ENCODE results near the gene ZNF44.
"Not testable (repeated sequence)": the region's sequence is repeated elsewhere in the genome, so short reads cannot be mapped to it uniquely, and the experiment has no call there.

ZNF44 gene

DNA sequence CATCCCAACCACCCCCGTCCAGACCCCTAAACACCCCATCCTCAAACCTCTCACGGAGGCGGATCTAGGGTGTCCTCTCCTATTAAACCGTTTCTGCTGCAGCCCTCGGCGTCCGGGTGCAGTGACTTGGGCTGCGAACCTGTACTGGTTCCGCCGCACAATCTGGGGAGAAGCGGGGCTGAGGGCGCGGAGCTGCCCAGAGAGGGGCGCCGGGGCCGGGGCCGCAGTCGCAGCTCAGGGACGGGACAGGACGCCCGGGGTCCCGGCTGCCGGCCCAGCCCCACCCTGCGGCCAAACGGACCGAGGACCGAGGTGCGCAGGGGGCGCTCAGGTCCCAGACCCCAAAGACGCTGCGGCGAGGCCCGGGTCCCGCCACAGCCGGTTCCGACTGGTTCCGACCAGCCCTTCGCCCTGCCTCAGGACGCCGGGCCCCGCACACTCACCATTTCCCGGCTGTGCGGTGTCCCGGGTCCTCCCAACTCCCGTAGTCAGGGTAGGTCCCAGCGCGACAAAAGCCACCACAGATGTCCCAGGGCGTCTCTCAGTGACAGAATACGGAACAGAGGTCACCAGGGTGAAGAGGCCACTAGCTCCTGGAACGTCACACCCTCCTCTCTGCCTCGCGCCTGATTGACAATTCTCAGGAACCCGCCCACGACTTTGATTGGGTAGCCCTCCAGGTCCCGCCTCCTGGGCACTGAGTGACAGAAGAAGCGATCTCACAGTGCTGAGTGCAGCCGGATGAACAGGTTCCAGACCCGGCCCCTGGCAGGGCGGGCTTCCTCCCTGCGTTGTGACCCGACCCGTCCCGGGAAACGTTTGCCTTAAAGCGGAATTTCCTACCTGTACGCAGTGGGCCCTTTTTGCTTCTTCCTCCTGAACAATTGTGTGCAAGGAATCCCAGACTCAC, at the start of gene ZNF44:
ZNF44 (minus strand) TSS at position 635 of the 910 bp plus-strand sequence; CDS start at position 446, 189 bp downstream.
- peak; percentile 95 for DNase-seq (ENCODE audit: low spot score)

DNA sequence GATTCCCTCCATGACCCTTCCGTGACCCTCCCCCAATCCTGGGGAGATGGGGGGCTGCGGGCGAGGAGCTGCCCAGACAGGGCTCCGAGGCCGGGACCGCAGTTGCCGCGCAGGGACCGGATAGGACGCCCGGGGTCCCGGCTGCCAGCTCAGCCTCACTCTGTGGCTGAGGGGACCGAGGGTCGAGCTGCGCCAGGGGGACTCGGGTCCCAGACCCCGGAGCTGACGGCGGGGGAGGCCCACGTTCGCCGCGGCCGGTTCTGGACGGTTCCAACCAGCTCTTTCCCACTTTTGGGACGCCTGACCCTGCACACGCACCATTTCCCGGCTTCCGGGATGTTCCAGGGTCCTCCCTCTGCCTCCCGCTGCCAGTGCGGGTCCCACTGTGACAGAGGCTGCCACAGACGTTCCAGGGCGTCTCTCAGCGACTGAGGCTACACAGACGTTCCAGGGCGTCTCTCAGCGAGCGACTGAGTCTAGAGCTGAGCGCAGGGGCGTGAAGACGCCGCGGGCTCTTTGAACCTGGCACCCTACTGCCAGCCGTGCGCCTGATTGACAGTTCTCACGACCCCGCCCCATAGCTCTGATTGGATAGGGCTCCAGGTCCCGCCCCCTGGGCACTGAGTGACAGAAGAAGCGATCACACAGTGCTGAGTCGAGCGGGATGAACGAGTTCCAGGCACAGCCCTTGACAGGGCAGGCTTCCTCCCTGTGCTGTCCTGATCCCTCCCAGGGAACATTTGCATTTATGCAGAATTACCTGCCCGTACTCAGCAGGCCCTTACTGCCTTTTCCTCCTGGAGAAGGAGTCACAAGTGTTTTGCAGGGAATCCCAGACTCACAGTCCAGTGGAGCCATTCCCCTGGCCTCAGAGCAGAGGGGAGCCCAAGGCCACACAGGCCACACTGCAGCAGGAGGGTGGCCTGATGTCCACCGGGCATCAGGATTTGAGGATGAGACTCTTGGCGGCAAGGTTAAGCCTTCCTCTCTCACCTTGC, 38.8 kb upstream of the ZNF44 start, which contains the start of gene ZNF563:
ZNF563 (minus strand) TSS at position 472 of the 998 bp plus-strand sequence; CDS start at position 321, 151 bp downstream.
- peak; percentile 95 for DNase-seq (ENCODE audit: low spot score)

DNA sequence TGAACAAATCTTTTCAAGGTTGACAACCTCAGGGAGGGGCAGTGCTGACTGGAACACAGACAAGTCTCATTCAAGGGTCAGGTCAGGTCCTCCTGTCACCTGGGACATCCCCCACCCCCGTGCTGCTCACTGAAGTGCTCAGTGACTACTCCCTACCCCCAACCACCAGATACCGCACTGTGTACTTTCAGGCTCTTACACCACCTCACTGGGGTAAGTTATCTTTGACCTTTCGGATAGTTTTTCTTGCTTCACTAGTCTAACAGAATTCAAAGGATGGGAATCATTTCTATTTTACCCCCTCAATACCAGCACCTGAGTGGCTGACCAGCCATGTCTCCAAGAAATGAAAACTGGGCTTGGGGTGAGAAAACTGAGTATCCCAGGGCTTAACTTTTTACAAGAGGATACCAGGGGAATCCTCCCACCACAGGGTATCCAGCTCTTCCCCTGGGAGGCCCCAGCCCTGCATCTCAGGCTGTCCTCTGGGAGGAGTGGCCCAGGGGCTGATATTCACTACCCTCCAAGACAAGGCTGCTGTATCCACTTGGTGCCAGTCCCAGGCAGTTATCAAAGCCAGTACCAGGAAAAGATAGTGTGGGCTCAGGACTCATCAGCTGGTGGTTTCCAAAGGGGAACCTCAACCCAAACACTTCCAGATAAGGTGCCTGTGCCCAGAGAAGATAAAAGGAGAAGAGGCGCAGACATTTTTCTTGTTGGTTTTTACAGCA, 36.7 kb upstream of the ZNF44 start:
- DNase-seq (ENCODE audit: low spot score) = no peak

DNA sequence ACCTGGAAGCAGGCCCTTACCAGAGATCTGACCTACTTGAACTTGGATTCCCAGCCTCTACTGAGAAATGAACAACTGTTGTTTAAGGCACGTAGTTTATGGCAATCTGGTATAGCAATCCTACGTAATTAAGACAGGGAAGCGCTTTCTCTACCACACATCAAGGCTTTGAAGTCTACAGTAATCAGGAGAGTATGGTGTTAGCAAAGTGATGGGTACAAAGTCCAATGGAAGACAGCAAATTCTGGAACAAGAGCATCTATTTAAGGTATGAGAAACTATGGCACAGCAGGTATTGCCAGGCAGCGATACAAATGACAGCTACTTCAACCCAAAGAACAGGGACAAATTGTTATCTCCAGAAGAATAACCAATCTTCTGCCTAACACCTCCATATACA, 35.7 kb upstream of the ZNF44 start:
- DNase-seq (ENCODE audit: low spot score) = no peak

DNA sequence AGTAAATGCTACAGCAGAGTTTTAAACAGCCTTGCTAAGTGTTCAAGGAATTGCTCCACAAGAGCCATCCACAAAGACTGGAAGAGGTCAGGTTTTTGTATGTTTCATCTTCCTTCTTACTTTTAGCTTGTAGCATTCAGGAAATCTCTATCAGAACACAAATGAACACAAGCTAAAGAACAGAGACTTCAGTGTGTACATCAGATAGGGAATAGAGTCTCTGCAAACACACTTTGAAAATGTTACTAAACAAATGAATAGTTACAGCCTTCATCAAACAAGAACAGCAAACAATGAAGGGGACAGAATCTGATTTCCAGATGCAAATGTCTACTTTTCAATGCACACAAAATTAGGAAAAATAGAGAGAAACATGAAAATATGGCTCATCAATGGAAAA, 31.0 kb upstream of the ZNF44 start:
- DNase-seq (ENCODE audit: low spot score) = no peak

DNA sequence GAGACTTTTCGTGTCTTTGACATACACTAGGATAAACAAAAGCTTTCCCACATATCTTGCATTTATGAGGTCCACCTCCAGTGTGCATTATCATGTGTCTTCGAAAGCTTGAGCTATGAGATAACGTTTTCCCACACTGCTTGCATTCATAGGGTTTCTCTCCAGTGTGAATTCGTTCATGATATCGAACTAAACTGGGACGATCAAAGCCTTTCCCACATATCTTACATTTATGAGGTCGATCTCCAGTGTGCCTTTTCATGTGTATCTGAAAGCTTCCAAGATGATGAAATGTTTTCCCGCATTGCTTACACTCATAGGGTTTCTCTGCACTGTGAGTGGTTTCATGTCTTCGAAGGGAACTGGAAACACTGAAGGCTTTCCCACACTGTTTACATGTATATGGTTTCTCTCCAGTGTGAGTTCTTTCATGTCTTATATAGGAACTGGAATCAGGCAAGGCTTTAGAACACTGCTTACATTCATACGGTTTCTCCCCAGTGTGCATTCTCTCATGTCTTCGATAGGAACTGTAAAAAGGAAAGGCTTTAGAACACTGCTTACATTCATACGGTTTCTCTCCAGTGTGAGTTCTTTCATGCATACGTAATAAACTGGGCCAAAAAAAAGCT, 24.2 kb upstream of the ZNF44 start:
- DNase-seq (ENCODE audit: low spot score) = no peak

DNA sequence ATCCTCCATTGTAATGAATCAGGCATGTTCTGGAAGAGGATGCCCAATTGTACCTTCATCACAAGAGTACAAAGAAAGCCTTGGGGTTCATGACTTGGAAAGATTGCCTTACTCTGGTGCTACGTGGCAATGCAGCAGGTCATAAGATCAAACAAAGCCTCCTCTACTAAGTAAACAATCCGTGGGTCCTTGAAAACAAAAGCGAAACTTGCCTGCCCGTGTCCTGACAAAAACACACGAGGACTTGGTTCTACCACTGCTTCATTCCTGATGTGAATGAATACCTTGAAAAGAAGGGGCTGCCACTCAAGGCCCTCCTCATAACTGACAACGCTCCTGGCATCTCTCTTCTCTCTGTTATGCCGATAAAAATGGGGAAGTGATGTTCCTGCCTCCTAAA, 19.9 kb upstream of the ZNF44 start:
- peak; percentile 31 for DNase-seq (ENCODE audit: low spot score)

DNA sequence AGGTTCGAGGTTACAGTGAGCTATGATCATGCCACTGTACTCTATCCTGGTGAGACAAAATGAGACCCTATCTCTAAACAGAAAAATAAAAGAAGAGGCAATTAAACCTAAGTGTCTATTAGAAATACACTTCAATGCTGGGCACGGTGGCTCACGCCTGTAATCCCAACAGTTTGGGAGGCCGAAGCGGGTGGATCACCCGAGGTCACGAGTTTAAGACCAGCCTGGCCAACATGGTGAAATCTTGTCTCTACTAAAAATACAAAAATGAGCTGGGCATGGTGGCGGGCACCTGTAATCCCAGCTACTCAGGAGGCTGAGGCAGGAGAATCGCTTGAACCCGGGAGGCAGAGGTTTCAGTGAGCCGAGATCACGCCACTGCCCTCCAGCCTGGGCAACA, 14.2 kb upstream of the ZNF44 start:
- not testable (repeated sequence) for DNase-seq (ENCODE audit: low spot score)

DNA sequence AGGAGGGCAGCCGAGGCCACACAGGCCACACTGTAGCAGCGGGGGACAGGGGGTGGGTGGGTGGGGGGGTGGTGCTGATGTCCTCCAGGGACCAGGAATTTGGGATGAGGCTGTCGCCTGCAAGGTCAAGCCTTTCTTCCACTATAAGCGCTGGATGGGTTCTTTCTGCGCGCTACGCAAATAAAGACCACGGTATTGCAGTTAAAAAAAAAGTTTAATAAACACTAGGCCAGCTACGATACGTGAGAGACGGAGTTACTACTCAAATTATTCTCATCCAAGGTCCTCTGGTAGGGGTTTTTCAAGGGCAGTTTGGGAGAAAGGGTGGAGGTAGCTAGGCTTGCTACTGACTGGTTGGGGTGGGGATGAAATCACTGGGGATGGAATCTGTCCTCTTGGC, 508 bp upstream of the ZNF44 start:
- no peak for DNase-seq (ENCODE audit: low spot score)

DNA sequence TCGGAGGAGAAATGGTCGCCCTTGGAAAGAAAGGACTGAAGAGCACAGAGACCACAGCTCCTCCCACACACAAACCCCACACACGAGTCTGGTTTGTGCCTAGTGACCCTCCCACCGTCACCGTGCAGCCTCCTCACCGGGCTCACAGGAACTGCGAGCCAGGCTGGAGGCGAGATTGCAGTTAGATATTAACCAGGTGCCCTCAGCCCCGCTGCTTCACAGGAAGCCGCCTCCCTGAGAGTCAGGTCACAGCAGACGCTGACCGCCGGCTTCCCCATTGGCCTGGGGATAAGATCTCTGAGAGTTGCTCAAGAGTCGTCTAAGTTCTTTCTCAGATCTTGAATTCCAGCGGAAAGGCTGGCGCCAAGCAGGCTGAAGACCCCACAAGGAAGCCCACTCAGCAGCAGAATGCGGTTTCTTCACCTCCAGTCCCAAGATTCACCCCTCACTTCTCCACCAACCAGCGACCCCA, 870 bp downstream of the ZNF44 start:
- peak; percentile 86 for DNase-seq (ENCODE audit: low spot score)

DNA sequence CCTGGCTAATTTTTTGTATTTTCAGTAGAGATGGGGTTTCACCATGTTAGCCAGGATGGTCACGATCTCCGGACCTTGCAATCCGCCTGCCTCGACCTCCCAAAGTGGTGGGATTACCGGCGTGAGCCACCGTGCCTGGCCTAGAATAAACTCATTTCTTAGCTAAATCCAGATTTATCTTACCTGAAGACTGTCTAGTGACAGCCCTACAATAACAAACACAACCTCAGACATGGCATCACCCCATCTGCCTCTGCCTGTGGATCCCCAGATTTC, 5.0 kb downstream of the ZNF44 start:
- no peak for DNase-seq (ENCODE audit: low spot score)

DNA sequence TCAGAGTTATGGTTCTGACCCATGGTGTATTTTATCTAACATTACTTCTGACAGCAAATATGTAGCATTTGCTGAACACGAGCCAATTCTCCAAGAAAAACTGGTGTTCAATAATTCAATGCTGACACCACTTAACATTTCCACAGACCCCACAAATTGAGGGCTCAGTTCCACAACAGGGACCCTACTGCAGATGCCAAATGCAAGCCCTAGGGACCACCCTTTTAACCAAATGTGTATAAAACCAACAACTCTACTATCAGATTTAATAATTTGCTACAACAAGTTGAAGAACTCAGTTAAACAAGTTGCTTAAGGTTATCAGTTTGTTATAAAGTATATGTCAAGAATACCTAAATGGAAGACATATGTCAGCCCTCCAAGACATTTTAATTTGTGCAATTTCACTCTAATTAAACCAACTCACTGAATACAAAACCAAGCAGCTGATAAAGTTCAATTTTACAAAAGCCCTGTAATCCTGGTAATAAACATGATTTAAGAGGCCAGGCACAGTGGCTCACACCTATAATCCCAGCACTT, 6.7 kb downstream of the ZNF44 start:
- no peak for DNase-seq (ENCODE audit: low spot score)

DNA sequence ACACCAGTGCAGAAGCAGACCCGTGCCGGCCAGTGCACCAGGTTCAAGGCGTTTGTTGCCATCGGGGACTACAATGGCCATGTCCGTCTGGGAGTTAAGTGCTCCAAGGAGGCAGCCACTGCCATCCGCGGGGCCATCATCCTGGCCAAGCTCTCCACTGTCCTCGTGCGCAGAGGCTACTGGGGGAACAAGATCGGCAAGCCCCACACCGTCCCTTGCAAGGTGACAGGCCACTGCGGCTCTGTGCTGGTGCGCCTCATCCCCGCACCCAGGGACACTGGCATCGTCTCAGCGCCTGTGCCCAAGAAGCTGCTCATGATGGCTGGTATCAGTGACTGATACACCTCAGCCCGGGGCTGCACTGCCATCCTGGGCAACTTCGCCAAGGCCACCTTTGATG, 10.1 kb downstream of the ZNF44 start:
- DNase-seq (ENCODE audit: low spot score) = no peak

DNA sequence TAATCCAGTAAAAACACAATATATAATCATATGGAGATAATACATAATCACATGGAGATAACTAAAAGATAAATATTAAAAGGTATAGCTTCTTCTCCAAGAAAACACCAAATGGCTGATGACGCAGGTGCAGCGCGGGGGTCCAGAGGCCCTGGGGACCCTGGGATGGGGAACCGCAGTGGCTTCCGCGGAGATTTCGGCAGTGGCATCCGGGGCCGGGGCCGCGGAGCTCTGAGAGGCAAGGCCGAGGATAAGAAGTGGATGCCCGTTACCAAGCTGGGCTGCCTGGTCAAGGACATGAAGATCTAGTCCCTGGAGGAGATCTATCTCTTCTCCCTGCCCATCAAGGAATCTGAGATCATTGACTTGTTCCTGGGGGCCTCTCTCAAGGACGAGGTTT, 10.5 kb downstream of the ZNF44 start:
- no peak for DNase-seq (ENCODE audit: low spot score)

DNA sequence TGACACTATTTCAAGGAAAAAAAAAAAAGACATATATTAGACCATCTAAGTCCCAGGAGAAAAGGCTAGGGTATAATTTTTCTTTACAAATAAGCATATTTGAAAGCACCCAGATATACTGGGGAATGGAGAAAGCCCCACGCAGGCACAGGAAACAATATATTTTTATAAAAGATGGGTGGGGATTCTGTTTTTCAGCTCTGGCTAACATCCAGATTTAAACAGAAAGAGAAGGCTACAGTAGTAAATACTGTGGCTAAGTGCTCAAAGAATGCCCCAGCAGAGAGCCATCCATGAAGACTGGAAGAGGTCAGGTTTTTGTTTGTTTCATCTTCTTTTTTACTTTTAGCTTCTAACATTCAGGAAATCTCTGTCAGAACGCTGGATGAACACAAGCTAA, 16.0 kb downstream of the ZNF44 start:
- DNase-seq (ENCODE audit: low spot score) = no peak

DNA sequence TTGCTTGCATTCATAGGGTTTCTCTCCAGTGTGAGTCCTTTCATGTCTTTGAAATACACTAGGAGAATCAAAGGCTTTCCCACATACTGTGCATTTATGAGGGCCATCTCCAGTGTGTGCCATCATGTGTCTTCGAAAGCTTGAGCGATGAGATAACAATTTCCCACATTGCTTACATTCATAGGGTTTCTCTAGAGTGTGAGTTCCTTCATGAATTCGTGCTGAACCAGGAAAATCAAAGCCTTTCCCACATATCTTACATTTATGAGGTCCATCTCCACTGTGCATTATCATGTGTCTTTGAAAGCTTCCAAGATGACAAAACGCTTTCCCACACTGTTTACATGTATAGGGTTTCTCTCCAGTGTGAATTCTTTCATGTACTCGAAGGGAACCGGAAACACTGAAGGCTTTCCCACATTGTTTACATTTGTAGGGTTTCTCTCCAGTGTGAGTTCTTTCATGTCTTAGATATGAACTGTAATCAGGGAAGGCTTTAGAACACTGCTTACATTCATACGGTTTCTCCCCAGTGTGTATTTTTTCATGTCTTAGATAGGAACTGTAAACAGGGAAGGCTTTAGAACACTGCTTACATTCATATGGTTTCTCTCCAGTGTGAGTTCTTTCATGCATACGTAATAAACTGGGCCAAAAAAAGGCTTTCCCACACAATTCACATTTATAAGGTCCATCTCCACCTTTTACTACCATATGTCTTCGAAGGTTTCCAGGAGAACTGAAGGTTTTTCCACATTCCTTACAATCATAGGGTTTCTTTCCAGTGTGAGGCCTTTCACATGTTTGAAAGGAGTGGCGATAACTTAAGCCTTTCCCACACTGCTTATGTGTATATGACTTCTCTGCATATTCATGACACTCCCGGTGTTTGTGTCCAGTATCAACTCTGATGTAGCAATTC, 21.4 kb downstream of the ZNF44 start:
- DNase-seq (ENCODE audit: low spot score) = no peak

DNA sequence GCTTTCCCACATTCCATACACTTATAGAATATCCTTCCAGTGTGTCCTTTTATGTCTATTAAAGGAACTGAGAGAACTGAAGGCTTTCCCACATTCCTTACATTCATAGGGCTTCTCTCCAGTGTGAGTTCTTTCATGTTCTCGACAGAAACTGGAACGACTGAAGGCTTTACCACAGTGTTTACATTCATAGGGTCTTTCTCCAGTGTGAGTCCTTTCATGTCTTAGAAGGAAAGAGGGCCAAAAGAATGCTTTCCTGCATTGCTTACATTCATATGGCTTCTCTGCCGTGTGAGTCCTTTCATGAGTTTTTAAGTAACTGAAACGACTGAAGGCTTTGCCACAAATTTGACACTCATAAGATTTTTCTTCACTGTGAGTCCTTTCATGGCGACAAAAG, 22.3 kb downstream of the ZNF44 start:
- no peak for DNase-seq (ENCODE audit: low spot score)

DNA sequence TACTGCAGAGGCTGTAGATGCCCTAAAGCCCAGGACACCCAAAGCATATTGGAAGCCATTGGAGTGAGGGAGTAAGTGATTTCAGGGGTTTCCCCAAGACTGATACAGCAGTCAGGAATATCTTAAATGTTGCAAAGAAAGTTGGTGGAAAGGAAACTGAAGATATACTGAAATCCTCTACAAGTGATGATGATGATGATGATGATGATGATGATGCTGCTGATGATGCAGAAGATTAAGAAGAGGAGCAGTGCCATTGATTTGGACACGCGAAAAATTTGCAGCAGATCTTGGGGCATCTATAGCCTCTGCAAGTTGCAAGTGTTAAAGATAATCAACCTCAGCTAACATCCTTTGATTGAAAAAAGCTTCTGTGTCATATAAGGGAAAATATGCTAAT, 23.8 kb downstream of the ZNF44 start:
- no peak for DNase-seq (ENCODE audit: low spot score)

DNA sequence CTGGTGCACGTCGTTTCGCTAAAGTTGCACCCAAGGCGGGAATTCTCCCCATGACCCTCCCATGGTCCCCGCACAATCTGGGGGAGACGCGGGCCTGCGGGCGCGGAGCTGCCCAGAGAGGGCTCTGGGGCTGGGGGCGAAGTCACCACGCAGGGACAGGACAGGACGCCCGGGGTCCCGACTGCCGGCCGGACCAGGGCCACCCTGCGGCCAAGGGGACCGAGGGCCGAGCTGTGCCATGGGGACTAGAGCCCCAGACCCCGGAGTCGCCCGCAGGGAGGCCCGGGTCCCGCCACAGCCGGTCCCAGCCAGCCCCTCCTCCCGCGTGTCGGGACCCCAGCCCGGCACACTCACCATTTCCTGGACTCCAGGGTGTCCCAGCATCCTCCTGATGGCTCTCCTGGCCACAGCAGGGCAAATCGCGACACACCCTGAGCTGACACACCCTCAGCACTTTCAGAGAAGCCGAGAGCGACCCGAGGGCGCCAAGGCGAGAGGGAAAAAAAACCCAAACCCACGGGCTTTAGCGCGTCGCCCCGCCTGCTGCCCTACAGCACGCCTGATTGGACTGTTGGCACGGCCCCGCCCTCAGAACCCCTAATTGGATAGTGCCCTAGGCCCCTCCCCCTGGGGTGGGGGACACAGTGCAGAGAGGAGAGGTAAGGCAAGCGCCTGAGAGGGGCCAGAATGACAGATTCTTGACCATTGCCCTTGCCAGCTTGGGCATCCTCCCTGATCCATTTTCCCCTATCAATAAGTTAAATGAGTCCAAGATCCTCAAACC, 28.6 kb downstream of the ZNF44 start:
- DNase-seq (ENCODE audit: low spot score) = no peak

Data from LoVo (cell line).